GM18505 (cell line): Measurements from ENCODE around the gene RGS6.

ENCODE experiments used
- ATAC-seq: cut with Tn5 transposase; IDR thresholded peaks from one replicate; pipeline ENCODE4 v1.9.1; 2021; ENCODE audit not compliant: unreplicated experiment
- POLR2A ChIP-seq: IDR thresholded peaks from 4 replicates; pipeline ENCODE4 v1.6.1; 2011; ENCODE audit warnings: borderline replicate concordance; ENCODE audit not compliant: insufficient read depth, insufficient read length; ENCODE audit errors: extremely low read depth

Gene RGS6

DNA sequence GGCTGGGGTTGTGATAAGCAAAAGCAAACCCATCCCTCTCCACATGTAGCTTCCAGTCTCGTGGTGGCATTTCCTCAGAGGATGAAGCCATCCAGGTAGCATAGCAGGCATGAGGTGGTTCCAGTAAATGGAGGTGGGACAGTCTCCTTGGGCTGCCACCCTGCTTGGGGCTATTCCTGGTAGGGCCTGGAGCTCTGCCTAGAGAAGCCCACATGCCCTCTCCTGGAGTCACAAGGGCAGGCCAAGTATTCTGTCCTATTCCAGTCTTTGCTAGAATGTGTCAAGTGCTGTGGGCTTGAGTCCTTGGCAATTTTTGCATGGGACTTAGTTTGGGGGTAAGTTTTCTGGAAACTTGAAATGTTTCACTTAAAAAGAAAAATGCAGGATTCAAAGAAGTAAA lies 491.7 kb downstream of the RGS6 start:
- ATAC-seq = no peak
- TF ChIP-seq POLR2A = no peak

DNA sequence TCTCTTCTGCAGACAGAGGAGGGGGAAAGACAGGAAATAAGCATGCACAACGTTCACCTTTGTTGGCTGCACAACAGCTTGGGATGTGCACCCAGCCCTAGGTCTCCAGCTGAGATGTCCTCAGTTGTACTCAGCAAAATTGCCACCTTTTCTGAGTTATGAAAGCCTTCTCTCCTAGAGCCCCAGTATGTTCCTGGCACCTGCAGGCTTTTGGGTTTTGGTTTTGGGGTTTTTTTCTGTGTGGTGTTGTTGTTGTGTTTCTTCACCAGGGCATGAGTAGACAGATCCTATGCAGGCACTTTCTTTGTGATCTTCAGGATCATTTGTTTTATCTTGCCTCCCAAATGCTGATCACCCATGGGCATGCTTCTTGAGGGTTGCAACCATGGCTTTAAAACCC lies 498.2 kb downstream of the RGS6 start:
- no peak for TF ChIP-seq POLR2A
- no peak for ATAC-seq

DNA sequence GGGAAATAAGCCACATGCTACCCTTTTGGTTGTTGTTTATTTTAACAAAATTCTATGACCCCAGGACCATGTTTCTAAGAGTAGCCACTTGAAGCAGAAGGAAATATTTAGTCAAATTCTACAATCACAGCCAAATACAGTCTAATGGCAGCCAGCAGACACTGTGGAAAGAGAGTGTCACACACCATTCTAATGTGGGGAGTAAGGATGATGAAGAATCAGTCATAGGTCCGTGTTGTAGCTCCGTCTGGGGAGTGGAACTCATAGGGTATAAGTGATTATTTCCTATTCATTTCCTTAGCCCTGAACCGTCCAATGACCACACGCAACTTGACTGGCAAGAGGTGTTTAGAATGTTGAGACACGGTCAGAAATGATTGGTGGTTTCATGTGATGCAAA lies 500.5 kb downstream of the RGS6 start:
- no peak for ATAC-seq
- no peak for TF ChIP-seq POLR2A

DNA sequence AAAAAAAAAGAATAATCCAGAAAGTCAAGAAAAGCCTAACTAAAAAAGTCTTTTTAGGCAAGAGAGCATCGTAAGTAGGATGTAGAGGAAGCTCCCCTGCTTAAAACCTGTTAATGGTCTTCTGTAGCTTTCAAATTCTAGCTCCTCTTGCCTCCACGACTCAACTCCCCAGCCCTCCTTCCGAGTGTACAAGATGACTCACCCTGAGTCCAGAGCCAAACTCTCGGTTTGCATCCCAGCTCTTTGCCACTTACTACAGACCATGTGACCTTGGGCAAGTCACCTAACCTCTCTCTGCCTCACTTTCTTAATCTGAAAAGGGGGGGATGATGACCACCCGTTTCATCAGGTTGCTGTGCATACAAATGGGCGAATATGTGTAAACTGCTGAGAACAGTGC lies 501.3 kb downstream of the RGS6 start:
- TF ChIP-seq POLR2A = no peak
- no peak for ATAC-seq

DNA sequence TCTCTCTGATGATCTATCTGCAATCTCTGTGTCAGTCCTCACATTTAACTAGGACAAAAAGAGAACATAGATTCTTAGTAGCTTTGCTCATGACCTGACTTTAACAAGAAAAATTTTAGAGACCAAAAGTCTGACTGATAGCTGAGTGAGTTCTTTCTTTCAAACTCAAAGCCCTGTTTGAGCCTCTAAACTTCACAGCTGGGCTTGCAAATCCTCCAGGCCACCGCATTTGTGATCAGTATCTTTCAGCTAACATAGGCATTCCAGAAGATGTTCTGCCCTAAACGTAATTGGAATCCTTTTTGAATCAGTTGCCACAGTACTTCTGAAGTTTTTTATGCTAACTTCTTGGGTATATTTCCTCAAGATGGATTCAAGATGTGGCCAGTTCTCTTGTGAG lies 502.6 kb downstream of the RGS6 start:
- no peak for TF ChIP-seq POLR2A
- no peak for ATAC-seq

DNA sequence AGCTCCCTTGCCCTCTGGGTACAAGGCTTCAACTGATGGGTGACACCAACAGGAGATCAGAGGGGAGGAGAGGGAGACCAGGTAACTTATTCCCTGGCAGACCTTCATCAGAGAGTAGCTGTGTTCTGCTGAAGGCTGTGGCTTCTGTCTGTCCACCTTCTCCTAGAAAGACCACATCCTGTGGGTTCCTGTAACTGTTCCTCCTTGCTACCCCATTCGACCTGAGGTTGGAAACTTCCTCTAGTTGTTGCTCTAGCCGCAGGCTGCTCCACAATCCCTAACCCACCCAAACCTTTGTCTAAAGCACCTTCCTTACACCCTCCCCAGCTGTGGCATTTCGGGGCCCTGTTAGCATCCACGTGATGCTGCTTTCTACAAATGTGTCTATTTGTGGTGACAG lies 507.5 kb downstream of the RGS6 start:
- no peak for TF ChIP-seq POLR2A
- no peak for ATAC-seq

DNA sequence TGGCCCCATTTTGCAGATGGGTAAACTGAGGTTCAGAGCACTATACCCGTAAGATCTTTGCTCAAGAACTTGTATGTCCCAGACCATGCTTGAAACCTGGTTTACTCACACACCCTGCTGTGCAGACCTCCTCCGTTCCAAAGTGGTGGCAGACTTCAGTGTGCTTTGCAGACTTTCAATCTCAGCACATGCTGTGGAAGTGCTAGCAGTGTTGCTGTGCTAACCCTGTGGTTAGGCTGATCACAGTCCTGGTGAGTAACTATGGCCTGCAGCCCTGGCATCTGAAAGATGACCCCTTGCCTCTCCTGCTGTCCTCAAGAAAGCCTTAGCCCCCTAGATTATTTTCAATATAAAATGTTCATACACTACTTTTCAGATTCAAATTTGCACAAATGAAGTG lies 511.0 kb downstream of the RGS6 start:
- TF ChIP-seq POLR2A = no peak
- ATAC-seq = no peak

DNA sequence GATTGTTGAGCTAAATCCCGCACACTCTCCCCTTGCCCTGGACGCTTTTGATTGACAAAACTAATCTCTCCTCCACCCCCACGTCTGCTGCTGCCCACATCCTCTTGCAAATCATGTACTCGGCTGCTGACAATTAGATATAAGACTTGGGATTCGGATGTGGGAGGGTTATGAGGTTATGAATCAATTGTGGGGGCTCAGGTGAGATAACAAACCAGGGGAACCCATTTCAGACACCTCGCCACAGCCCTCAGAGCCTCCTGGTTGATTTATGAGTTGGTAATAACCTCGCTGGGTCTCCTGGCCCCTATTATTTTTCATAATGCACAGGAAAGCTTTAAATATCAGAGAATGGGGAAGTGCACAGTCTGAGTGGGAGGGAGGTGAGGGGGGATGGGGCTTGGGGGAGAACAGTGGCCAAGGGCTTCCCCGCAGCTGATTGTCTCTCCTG lies 511.8 kb downstream of the RGS6 start:
- no peak for TF ChIP-seq POLR2A
- ATAC-seq = no peak

DNA sequence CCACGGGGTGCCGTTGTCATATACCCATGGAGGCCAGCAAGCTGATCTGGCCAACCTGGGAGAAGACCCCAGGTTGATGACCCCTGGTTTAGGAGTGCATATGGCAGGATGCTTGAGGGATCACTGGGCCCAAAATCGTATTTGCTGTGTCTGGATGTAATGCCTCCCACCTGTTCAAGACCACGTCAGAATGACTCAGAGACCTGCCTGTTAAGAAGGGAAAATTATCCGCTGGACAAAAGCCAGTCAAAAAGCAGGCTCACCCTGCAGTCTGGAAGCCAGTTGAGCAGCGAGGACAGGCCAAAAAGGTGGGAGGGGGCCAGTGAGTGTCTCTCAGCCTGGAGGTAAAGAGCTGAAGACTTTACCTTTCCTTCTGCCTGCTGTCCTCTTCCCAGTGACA lies 512.5 kb downstream of the RGS6 start:
- ATAC-seq = no peak
- no peak for TF ChIP-seq POLR2A

DNA sequence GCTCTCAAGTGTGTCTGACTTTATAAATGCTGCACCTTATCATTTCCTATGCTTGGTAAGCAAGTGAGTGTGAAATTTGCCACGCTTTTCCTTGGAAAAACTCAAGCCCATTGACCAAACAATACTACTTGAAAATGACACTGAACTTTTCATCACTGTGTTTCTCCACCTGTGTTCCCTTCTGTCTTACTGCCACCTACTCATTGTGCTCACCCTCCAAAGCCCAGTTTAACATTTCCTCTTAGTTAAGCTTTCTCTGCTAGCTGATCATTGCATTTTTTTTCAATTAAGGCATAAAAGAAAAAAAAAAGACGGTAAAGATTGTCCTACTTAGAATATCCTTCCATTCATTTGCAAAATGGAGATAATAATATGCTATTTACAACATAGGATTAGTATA lies 516.0 kb downstream of the RGS6 start:
- ATAC-seq = no peak
- no peak for TF ChIP-seq POLR2A

DNA sequence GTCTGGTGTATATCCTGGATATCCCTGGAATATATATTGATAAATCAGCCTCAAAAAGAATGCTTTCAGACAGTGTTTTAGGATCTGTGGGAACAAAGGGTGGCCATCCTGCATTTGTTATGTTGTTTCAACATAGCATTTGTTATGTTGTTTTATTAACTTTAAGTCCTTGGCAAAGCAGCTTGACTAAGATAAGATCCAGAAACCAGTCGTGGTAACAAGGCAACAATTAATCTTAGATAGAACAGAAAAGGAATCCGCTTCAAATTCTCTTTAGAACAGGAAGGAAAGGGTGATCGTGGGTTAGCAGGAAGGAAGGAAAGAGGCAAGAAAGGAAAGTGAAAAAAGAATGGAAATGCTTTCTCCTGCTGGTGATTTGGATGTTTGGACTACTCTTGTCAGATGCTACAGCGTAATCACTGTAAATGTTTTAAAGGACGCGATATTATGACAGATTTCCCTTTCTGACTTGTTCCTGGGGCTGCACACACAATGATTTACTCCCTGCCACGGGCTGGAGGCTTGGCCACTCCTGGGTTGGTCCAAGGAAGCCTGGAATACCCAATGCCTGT lies 518.3 kb downstream of the RGS6 start:
- no peak for TF ChIP-seq POLR2A
- no peak for ATAC-seq

DNA sequence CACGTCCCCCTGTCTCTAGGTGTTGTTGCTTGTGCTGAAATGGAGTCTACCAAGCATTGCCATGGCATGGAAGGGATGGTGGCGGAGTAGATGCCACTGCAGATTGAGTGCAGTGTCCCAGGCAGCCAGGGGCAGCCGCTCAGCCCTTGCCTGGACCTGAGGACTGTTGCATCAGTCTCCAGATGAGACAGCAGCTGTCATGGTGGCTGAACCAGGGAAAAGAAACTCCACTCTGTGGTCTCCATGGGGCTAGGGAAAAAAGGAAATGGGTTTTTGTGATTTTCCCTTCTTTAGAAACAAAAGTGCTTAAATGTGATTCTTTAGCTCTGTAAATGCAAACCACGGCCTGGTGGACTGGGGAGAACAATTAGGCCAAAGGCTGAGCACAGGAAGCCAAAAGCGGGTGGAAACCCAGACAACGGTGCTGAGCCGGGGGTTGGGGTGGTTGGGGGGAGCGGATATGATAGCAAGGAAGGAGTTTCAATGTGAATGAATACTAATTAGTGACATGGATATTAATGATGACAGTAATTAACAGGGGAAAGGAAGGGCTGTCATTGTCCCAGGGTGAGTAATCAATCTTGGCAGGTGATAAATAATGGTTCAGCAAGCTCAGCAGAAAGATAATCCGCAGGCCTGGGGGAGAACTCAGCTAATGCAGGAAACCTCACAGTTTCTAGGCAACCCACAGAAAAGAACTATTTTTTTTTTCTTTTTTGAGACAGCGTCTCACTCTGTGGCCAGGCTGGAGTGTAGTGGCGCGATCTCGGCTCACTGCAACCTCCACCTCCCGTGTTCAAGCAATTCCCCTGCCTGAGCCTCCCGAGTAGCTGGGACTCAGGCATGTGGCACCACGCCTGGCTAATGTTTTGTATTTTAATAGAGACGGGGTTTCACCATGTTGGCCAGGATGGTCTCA lies 519.1 kb downstream of the RGS6 start:
- no peak for TF ChIP-seq POLR2A
- ATAC-seq = no peak

DNA sequence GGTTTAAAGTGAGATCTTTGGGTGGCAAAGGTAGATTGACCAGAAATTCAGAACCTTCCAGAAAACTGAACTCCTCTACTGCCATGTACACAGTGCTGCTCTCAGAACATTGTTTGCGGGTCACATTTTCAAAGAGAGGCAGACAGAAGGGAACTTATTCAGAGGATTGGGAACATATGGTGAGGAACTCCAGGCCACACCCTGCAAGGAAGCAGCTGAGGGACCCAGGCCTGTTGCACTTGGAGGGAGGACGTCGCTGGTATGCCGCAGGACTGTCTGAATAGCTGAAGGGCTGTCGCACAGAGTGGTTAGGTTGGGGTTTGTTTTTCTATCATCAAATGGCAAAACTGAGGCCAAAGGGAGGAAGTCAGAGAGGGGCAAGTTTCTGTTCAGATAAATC lies 520.5 kb downstream of the RGS6 start:
- TF ChIP-seq POLR2A = no peak
- no peak for ATAC-seq
